HUES48 (cell line): Measurements from ENCODE around the gene KRT14.
"Not testable (repeated sequence)": the region's sequence is repeated elsewhere in the genome, so short reads cannot be mapped to it uniquely, and the experiment has no call there.

ENCODE experiments used
- H3K27ac ChIP-seq: one replicate; pipeline ENCODE4 v1.7.0; 2013; ENCODE audit warnings: low read depth, low read length, inconsistent platforms
- H3K27me3 ChIP-seq: 2 replicates; pipeline ENCODE4 v1.6.1; 2013; ENCODE audit warnings: mild to moderate bottlenecking, low read length; ENCODE audit not compliant: control insufficient read depth, insufficient read depth
- H3K36me3 ChIP-seq: 2 replicates; pipeline ENCODE4 v1.6.1; 2013; ENCODE audit warnings: low read length; ENCODE audit not compliant: control insufficient read depth, insufficient read depth
- H3K4me1 ChIP-seq: 2 replicates; pipeline ENCODE4 v1.6.1; 2013; ENCODE audit warnings: mild to moderate bottlenecking, low read length; ENCODE audit not compliant: control insufficient read depth, insufficient read depth
- H3K4me3 ChIP-seq: 2 replicates; pipeline ENCODE4 v1.5.1; 2013; ENCODE audit warnings: mild to moderate bottlenecking, low read depth, low read length
- H3K9ac ChIP-seq: 2 replicates; pipeline ENCODE4 v1.6.1; 2013; ENCODE audit warnings: mild to moderate bottlenecking, low read depth, low read length, moderate library complexity
- H3K9me3 ChIP-seq: 2 replicates; pipeline ENCODE4 v1.6.1; 2013; ENCODE audit warnings: low read length; ENCODE audit not compliant: control insufficient read depth, insufficient read depth

Gene KRT14

GRCh38 chr17:41594363-41594915 is 7.7 kb upstream of the KRT14 start:
- no peak overlapping the region for H3K4me3 ChIP-seq
- no peaks in the 10 kb centered on the region for H3K4me1 ChIP-seq
- H3K27me3 ChIP-seq: no peaks in the 10 kb centered on the region
- H3K36me3 ChIP-seq: no peaks in the 10 kb centered on the region
- no peaks in the 10 kb centered on the region for H3K9me3 ChIP-seq
- no peak overlapping the region for H3K9ac ChIP-seq
- no peak overlapping the region for H3K27ac ChIP-seq

GRCh38 chr17:41593306-41593981 is 6.7 kb upstream of the KRT14 start:
- no peak overlapping the region for H3K4me3 ChIP-seq
- no peaks in the 10 kb centered on the region for H3K27me3 ChIP-seq
- H3K9ac ChIP-seq: no peak overlapping the region
- H3K4me1 ChIP-seq: no peaks in the 10 kb centered on the region
- H3K9me3 ChIP-seq: no peaks in the 10 kb centered on the region
- H3K27ac ChIP-seq: no peak overlapping the region
- H3K36me3 ChIP-seq: no peaks in the 10 kb centered on the region

- no peaks in the 10 kb centered on the region for H3K36me3 ChIP-seq
- H3K4me1 ChIP-seq: no peaks in the 10 kb centered on the region
- no peaks in the 10 kb centered on the region for H3K9me3 ChIP-seq
- H3K27ac ChIP-seq: no peak overlapping the region
- no peak overlapping the region for H3K4me3 ChIP-seq
- H3K9ac ChIP-seq: no peak overlapping the region
- H3K27me3 ChIP-seq: no peaks in the 10 kb centered on the region
These were observed 6.1 kb upstream of the KRT14 start for GRCh38 chr17:41592601-41593305.

- no peaks in the 10 kb centered on the region for H3K27me3 ChIP-seq
- H3K27ac ChIP-seq: no peak overlapping the region
- H3K9me3 ChIP-seq: no peaks in the 10 kb centered on the region
- no peaks in the 10 kb centered on the region for H3K4me1 ChIP-seq
- no peak overlapping the region for H3K9ac ChIP-seq
- H3K4me3 ChIP-seq: no peak overlapping the region
- no peaks in the 10 kb centered on the region for H3K36me3 ChIP-seq
These were observed 2.6 kb upstream of the KRT14 start for GRCh38 chr17:41589301-41589700.

GRCh38 chr17:41588126-41588810 is 1.6 kb upstream of the KRT14 start:
- H3K36me3 ChIP-seq: no peaks in the 10 kb centered on the region
- H3K4me3 ChIP-seq: no peak overlapping the region
- no peaks in the 10 kb centered on the region for H3K4me1 ChIP-seq
- H3K9me3 ChIP-seq: no peaks in the 10 kb centered on the region
- H3K27me3 ChIP-seq: no peaks in the 10 kb centered on the region
- no peak overlapping the region for H3K27ac ChIP-seq
- H3K9ac ChIP-seq: no peak overlapping the region

GRCh38 chr17:41585301-41586056 is 1.2 kb downstream of the KRT14 start:
- Histone ChIP-seq H3K36me3 (no peaks in the 10 kb centered on the region), H3K4me3 (no peak overlapping the region), H3K27me3 (no peaks in the 10 kb centered on the region; the same call in 1 of the 2 replicates), H3K9me3 (no peaks in the 10 kb centered on the region), H3K4me1 (no peaks in the 10 kb centered on the region), H3K9ac (no peak overlapping the region), H3K27ac (no peak overlapping the region)

GRCh38 chr17:41584331-41584927 is 2.3 kb downstream of the KRT14 start:
- H3K36me3 ChIP-seq, H3K9ac ChIP-seq, H3K9me3 ChIP-seq, H3K27ac ChIP-seq, H3K4me3 ChIP-seq, H3K27me3 ChIP-seq, H3K4me1 ChIP-seq: not testable (repeated sequence)

- H3K36me3 ChIP-seq: no peaks in the 10 kb centered on the region
- 0 out of 2 replicates have a peak, but pooled peaks cover 5% of the 10 kb centered on the region for H3K4me1 ChIP-seq
- no peaks in the 10 kb centered on the region for H3K9me3 ChIP-seq
- no peak overlapping the region for H3K9ac ChIP-seq
- peaks cover 4% of the 10 kb centered on the region; the same call in 1 of the 2 replicates for H3K27me3 ChIP-seq
- no peak overlapping the region for H3K27ac ChIP-seq
- no peak overlapping the region for H3K4me3 ChIP-seq
These were observed 3.3 kb downstream of the KRT14 start for GRCh38 chr17:41583137-41584127.

GRCh38 chr17:41582061-41582968 is 4.4 kb downstream of the KRT14 start:
- H3K9ac ChIP-seq, H3K27me3 ChIP-seq, H3K9me3 ChIP-seq, H3K36me3 ChIP-seq, H3K4me3 ChIP-seq, H3K27ac ChIP-seq, H3K4me1 ChIP-seq: not testable (repeated sequence)
